ENCODE measurements around the gene LRRC2. TPM values are rescaled to one million over a fixed set of nuclear protein-coding genes. Genes with fewer than 3 reads are reported as not detected.

Gene LRRC2
- total RNA-seq, 1 donor from 2014 or later: 0.26 TPM

GRCh38 chr3:46484388-46484787, 81.7 kb downstream of the LRRC2 start:
- Histone ChIP-seq H3K4me3 (ENCODE audit: low read depth, low read length) (no peak overlapping the region), H3K27me3 (ENCODE audit: control insufficient read depth, insufficient read depth, low read length) (peaks cover under 1% of the 10 kb centered on the region), H3K36me3 (ENCODE audit: control insufficient read depth, insufficient read depth, low read length) (no peaks in the 10 kb centered on the region)
- TF ChIP-seq, protein P1, sequence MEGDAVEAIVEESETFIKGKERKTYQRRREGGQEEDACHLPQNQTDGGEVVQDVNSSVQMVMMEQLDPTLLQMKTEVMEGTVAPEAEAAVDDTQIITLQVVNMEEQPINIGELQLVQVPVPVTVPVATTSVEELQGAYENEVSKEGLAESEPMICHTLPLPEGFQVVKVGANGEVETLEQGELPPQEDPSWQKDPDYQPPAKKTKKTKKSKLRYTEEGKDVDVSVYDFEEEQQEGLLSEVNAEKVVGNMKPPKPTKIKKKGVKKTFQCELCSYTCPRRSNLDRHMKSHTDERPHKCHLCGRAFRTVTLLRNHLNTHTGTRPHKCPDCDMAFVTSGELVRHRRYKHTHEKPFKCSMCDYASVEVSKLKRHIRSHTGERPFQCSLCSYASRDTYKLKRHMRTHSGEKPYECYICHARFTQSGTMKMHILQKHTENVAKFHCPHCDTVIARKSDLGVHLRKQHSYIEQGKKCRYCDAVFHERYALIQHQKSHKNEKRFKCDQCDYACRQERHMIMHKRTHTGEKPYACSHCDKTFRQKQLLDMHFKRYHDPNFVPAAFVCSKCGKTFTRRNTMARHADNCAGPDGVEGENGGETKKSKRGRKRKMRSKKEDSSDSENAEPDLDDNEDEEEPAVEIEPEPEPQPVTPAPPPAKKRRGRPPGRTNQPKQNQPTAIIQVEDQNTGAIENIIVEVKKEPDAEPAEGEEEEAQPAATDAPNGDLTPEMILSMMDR (IDR thresholded peaks at IDR 0.05; ENCODE audit: insufficient read depth, low read length, severe bottlenecking): no peak
- FAIRE-seq (no peak), DNase-seq (ENCODE audit: low read depth) (no peak)

- no peak for FAIRE-seq
- H3K27me3 ChIP-seq (ENCODE audit: control insufficient read depth, insufficient read depth, low read length): no peaks in the 10 kb centered on the region
- TF ChIP-seq, protein P1 (IDR thresholded peaks at IDR 0.05; ENCODE audit: insufficient read depth, low read length, severe bottlenecking): no peak
- no peak for DNase-seq (ENCODE audit: low read depth)
- H3K4me3 ChIP-seq (ENCODE audit: low read depth, low read length): no peak overlapping the region
- no peaks in the 10 kb centered on the region for H3K36me3 ChIP-seq (ENCODE audit: control insufficient read depth, insufficient read depth, low read length)
Observed at GRCh38 chr3:46483825-46484224, 82.3 kb downstream of the LRRC2 start.

- DNase-seq (ENCODE audit: low read depth): peak; percentile 44
- Histone ChIP-seq H3K36me3 (ENCODE audit: control insufficient read depth, insufficient read depth, low read length) (no peaks in the 10 kb centered on the region), H3K4me3 (ENCODE audit: low read depth, low read length) (no peak overlapping the region), H3K27me3 (ENCODE audit: control insufficient read depth, insufficient read depth, low read length) (peaks cover 2% of the 10 kb centered on the region)
- TF ChIP-seq, protein P1 (IDR thresholded peaks at IDR 0.05; ENCODE audit: insufficient read depth, low read length, severe bottlenecking): no peak
- FAIRE-seq: peak; percentile 36
Observed at GRCh38 chr3:46482632-46483350, 83.3 kb downstream of the LRRC2 start.

- no peaks in the 10 kb centered on the region for H3K36me3 ChIP-seq (ENCODE audit: control insufficient read depth, insufficient read depth, low read length)
- FAIRE-seq: no peak
- no peak overlapping the region for H3K4me3 ChIP-seq (ENCODE audit: low read depth, low read length)
- H3K27me3 ChIP-seq (ENCODE audit: control insufficient read depth, insufficient read depth, low read length): peaks cover 3% of the 10 kb centered on the region
- DNase-seq (ENCODE audit: low read depth): no peak
- TF ChIP-seq, protein P1 (IDR thresholded peaks at IDR 0.05; ENCODE audit: insufficient read depth, low read length, severe bottlenecking): no peak
Observed at GRCh38 chr3:46481636-46482035, 84.5 kb downstream of the LRRC2 start.

- TF ChIP-seq, protein P1 (IDR thresholded peaks at IDR 0.05; ENCODE audit: insufficient read depth, low read length, severe bottlenecking): no peak
- DNase-seq (ENCODE audit: low read depth) (no peak), FAIRE-seq (peak; percentile 73)
- Histone ChIP-seq H3K36me3 (ENCODE audit: control insufficient read depth, insufficient read depth, low read length) (no peaks in the 10 kb centered on the region), H3K27me3 (ENCODE audit: control insufficient read depth, insufficient read depth, low read length) (peaks cover 3% of the 10 kb centered on the region), H3K4me3 (ENCODE audit: low read depth, low read length) (no peak overlapping the region)
Observed at GRCh38 chr3:46480491-46481195, 85.5 kb downstream of the LRRC2 start.
